Endodermal cell (in vitro differentiated cells): ENCODE data around the gene GPR137B. TPM values are rescaled to one million over a fixed set of nuclear protein-coding genes. Genes with fewer than 3 reads are reported as not detected.

Source experiments
- DNase-seq: peaks from one replicate; pipeline ENCODE4 v3.0.0-alpha.2; 2017
- H3K27ac ChIP-seq: 2 replicates; pipeline ENCODE4 v1.5.1; 2013; ENCODE audit warnings: mild to moderate bottlenecking, low read depth, low read length, moderate library complexity
- H3K27me3 ChIP-seq: 2 replicates; pipeline ENCODE4 v1.6.1; 2013; ENCODE audit warnings: mild to moderate bottlenecking, low read length, moderate library complexity; ENCODE audit not compliant: insufficient read depth, control insufficient read depth, poor library complexity, severe bottlenecking
- H3K36me3 ChIP-seq: 2 replicates; pipeline ENCODE4 v1.7.0; 2013; ENCODE audit warnings: mild to moderate bottlenecking, low read length, moderate library complexity; ENCODE audit not compliant: control insufficient read depth, insufficient read depth
- H3K4me1 ChIP-seq: one replicate; pipeline ENCODE4 v1.7.0; 2013; ENCODE audit warnings: low read length; ENCODE audit not compliant: control insufficient read depth, insufficient read depth
- H3K4me3 ChIP-seq: 2 replicates; pipeline ENCODE4 v1.5.1; 2013; ENCODE audit warnings: mild to moderate bottlenecking, low read length, moderate library complexity
- H3K9ac ChIP-seq: 2 replicates; pipeline ENCODE4 v1.6.1; 2013; ENCODE audit warnings: mild to moderate bottlenecking, low read length, moderate library complexity; ENCODE audit not compliant: poor library complexity, severe bottlenecking; ENCODE audit errors: extremely low read depth
- H3K9me3 ChIP-seq: 2 replicates; pipeline ENCODE4 v1.6.1; 2013; ENCODE audit warnings: mild to moderate bottlenecking, low read length, moderate library complexity; ENCODE audit not compliant: control insufficient read depth
- H3K27ac Mint-ChIP-seq: 2 replicates; pipeline ENCODE4 v1.8.0; 2020; ENCODE audit warnings: mixed read lengths
- H3K27me3 Mint-ChIP-seq: 2 replicates; pipeline ENCODE4 v1.8.0; 2021; ENCODE audit warnings: mild to moderate bottlenecking, mixed read lengths; ENCODE audit not compliant: insufficient read depth
- H3K36me3 Mint-ChIP-seq: 2 replicates; pipeline ENCODE4 v1.8.0; 2020; ENCODE audit warnings: low read depth, mixed read lengths
- H3K4me1 Mint-ChIP-seq: 2 replicates; pipeline ENCODE4 v1.8.0; 2020; ENCODE audit warnings: mixed read lengths
- H3K4me3 Mint-ChIP-seq: 2 replicates; pipeline ENCODE4 v1.8.0; 2020; ENCODE audit warnings: mild to moderate bottlenecking, moderate library complexity, mixed read lengths
- H3K9me3 Mint-ChIP-seq: 2 replicates; pipeline ENCODE4 v1.8.0; 2020; ENCODE audit warnings: mild to moderate bottlenecking, mixed read lengths
- CTCF ChIP-seq: fragments of 200-600 bp; sonication (generic); conservative IDR thresholded peaks from 2 replicates; pipeline ENCODE4 v1.5.0; 2021; ENCODE audit warnings: antibody characterized with exemption, mild to moderate bottlenecking
- WGBS, 2 experiments: methylation state at CpG; one replicate each; pipeline versions ENCODE4 v1.1.5 to v1.1.7; 2013; ENCODE audit warnings: missing lambda C conversion rate in 2 of 2, mixed read lengths in 1 of 2; ENCODE audit not compliant: insufficient coverage in 1 of 2, insufficient read length in 1 of 2; 5-methylcytosine and 5-hydroxymethylcytosine counted together
- total RNA-seq, 2 donors: library from RNA; stranded (reverse); fragmentation: NEBNext Ultra II Directional in 1 of 2; extraction: Animal tissue kit (Norgen Biotek cat#: 25700) in 1 of 2; gene quantifications; 2 replicates in 1 of 2; 3 replicates in 1 of 2; pipeline ENCODE4 v1.2.1, GENCODE V29; 2021

GPR137B gene
- total RNA-seq, 2 donors from 2014 or later, result 2.8 to 6.7 TPM

- Histone ChIP-seq H3K36me3 (no peaks in the 10 kb centered on the region), H3K9ac (no peak overlapping the region), H3K4me1 (peaks cover 5% of the 10 kb centered on the region), H3K27ac (no peak overlapping the region), H3K4me3 (no peak overlapping the region), H3K9me3 (peaks cover 17% of the 10 kb centered on the region), H3K27me3 (no peaks in the 10 kb centered on the region)
- 96 to 100% methylated on average over 1 to 2 of the region's 2 CpGs for WGBS, 2 experiments
- Mint-ChIP-seq H3K9me3 (peaks cover 36% of the 10 kb centered on the region), H3K27ac (no peak overlapping the region), H3K4me1 (peaks cover 7% of the 10 kb centered on the region), H3K4me3 (no peak overlapping the region), H3K27me3 (peaks cover 12% of the 10 kb centered on the region), H3K36me3 (peaks cover 11% of the 10 kb centered on the region)
- TF ChIP-seq CTCF, result no peak
- no peak for DNase-seq
These were observed 16.4 kb downstream of the GPR137B start for GRCh38 chr1:236158719-236159118.

- Histone ChIP-seq H3K9me3 (peaks cover 17% of the 10 kb centered on the region), H3K4me3 (no peak overlapping the region), H3K27ac (peak overlapping the region; percentile 38), H3K9ac (no peak overlapping the region), H3K27me3 (no peaks in the 10 kb centered on the region), H3K4me1 (peaks cover 1% of the 10 kb centered on the region), H3K36me3 (no peaks in the 10 kb centered on the region)
- H3K36me3 Mint-ChIP-seq, result peaks cover 13% of the 10 kb centered on the region
- WGBS, 2 experiments, result 91 to 92% methylated on average over 8 to 19 of the region's 19 CpGs
- no peak for DNase-seq
- H3K27ac Mint-ChIP-seq, result no peak overlapping the region
- peaks cover 8% of the 10 kb centered on the region for H3K27me3 Mint-ChIP-seq
- H3K4me3 Mint-ChIP-seq, result no peak overlapping the region
- no peak for TF ChIP-seq CTCF
- peaks cover 7% of the 10 kb centered on the region for H3K4me1 Mint-ChIP-seq
- peaks cover 41% of the 10 kb centered on the region for H3K9me3 Mint-ChIP-seq
These were observed 17.6 kb downstream of the GPR137B start for GRCh38 chr1:236159704-236160539.

DNA sequence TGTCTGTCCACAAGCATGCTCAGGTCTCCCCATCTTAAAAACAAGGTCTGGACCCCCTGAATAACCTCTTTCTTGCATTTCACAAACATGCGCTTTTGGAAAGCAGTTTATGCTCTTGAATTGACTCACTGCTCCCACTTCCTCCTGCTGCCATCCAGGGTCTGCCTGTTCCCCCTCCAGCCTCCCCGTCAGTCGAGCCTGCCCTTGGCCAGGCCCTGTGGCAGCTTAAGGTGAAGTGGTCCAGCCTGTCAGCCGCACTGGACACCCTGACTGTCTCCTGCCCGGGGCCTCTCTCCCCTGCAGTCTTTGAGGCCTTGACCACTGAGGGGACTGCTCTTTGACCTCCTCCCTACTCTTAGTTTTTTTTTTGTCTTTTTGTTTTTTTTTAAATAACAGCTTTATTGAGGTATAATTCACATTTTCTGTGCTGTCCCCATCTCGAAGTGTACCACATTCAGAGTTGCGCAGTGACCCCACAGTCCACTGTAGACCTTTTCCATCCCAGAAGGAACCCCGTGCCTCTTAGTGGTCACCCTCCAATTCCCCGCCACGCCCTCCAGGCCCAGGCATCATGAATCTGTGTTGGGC is 18.3 kb downstream of the GPR137B start:
- Histone ChIP-seq H3K36me3 (no peaks in the 10 kb centered on the region), H3K9me3 (peaks cover 17% of the 10 kb centered on the region), H3K4me3 (no peak overlapping the region), H3K4me1 (no peaks in the 10 kb centered on the region), H3K9ac (no peak overlapping the region), H3K27me3 (no peaks in the 10 kb centered on the region), H3K27ac (no peak overlapping the region)
- TF ChIP-seq CTCF, result no peak
- Mint-ChIP-seq H3K4me3 (no peak overlapping the region), H3K9me3 (peaks cover 41% of the 10 kb centered on the region), H3K27ac (no peak overlapping the region), H3K36me3 (peaks cover 13% of the 10 kb centered on the region), H3K4me1 (peaks cover 2% of the 10 kb centered on the region), H3K27me3 (peaks cover 8% of the 10 kb centered on the region)
- WGBS, 2 experiments, result 91 to 93% methylated on average over 8 to 10 of the region's 10 CpGs
- DNase-seq, result no peak
